Central memory CD4-positive, alpha-beta T cell (primary cell): ENCODE measurements around the gene ZBTB49.

Experiments used
- DNase-seq: peaks from one replicate; pipeline ENCODE4 v3.0.0; 2022

Gene ZBTB49

GRCh38 chr4:4361883-4362282, 71.8 kb downstream of the ZBTB49 start:
- DNase-seq: no peak

GRCh38 chr4:4362991-4363697, 73.1 kb downstream of the ZBTB49 start:
- no peak for DNase-seq

- DNase-seq: no peak
Observed at GRCh38 chr4:4364061-4364460, 74.0 kb downstream of the ZBTB49 start.

DNA sequence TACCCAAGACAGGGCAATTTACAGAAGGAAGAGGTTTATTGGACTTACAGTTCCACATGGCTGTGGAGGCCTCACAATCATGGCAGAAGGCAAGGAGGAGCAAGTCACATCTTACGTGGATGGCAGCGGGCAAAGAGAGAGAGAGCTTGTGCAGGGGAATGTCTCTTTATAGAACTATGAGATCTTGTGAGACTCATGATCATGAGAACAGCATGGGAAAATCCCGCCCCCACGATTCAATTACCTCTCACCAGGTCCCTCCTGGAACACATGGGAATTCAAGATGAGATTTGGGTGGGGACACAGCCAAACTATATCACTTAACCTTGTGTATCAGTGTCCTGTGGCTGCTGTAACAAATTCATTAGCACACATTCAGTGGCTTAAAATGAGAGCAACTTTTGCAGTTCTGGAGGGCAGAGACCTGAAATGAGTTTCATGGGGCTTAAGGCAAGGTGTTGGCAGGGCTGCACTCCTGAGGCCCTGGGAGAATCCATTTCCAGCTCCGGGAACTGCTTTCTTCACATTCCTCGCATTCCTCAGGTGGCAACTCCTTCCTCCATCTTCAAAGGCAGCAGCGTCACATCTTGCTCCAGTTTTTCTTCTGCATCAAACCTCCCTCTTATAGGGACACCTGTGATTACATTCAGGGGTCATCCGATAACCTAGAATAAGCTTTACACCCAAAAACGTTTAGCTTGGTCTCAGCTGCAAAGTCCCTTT, 74.6 kb downstream of the ZBTB49 start:
- no peak for DNase-seq

- DNase-seq: no peak
Observed at GRCh38 chr4:4368809-4369580, 78.9 kb downstream of the ZBTB49 start.
